ENCODE data around the gene ZNF512. TPM values are rescaled to one million over a fixed set of nuclear protein-coding genes. Genes with fewer than 3 reads are reported as not detected.
"Not testable (repeated sequence)": the region's sequence is repeated elsewhere in the genome, so short reads cannot be mapped to it uniquely, and the experiment has no call there.

The ZNF512 gene
- polyA plus RNA-seq, 1 donor (not counting 4 experiments of a cell fraction or from before 2014, with no cell fraction given): 16.6 TPM

- Histone ChIP-seq H3K79me2 (ENCODE audit: control insufficient read depth, insufficient read depth, low read length) (no peaks in the 10 kb centered on the region), H3K36me3 (ENCODE audit: control insufficient read depth in 2 of 2, extremely low read depth in 1 of 2, insufficient read depth in 2 of 2, low read length in 2 of 2) (peaks cover 5% of the 10 kb centered on the region in 2 experiments), H3K9ac (ENCODE audit: control insufficient read depth, extremely low read depth, insufficient read depth, low read length) (no peak overlapping the region), H3K9me3 (ENCODE audit: control insufficient read depth, low read depth, low read length) (no peaks in the 10 kb centered on the region), H3K27ac (ENCODE audit: control insufficient read depth, insufficient read depth, low read length) (no peak overlapping the region), H4K20me1 (ENCODE audit: control insufficient read depth, extremely low read depth, insufficient read depth, low read length) (no peaks in the 10 kb centered on the region), H3K9me1 (ENCODE audit: control insufficient read depth, extremely low read depth, insufficient read depth, low read length) (no peaks in the 10 kb centered on the region), H3K27me3 (ENCODE audit: control insufficient read depth, extremely low read depth, insufficient read depth, low read length) (no peaks in the 10 kb centered on the region), H3K4me3 (ENCODE audit: control insufficient read depth in 2 of 3, extremely low read depth in 1 of 3, insufficient read depth in 2 of 3, low read depth in 1 of 3, low read length in 3 of 3) (no peak overlapping the region), H2AFZ (ENCODE audit: control insufficient read depth, low read length) (no peak overlapping the region), H3K4me1 (ENCODE audit: control insufficient read depth, extremely low read depth, insufficient read depth, low read length) (peaks cover 30% of the 10 kb centered on the region), H3K4me2 (ENCODE audit: control insufficient read depth, extremely low read depth, insufficient read depth, low read depth, low read length) (no peak overlapping the region)
- DNase-seq (ENCODE audit: low read depth, low spot score) (peak; percentile 28), FAIRE-seq (peak; percentile 64)
- TF ChIP-seq, protein P1, sequence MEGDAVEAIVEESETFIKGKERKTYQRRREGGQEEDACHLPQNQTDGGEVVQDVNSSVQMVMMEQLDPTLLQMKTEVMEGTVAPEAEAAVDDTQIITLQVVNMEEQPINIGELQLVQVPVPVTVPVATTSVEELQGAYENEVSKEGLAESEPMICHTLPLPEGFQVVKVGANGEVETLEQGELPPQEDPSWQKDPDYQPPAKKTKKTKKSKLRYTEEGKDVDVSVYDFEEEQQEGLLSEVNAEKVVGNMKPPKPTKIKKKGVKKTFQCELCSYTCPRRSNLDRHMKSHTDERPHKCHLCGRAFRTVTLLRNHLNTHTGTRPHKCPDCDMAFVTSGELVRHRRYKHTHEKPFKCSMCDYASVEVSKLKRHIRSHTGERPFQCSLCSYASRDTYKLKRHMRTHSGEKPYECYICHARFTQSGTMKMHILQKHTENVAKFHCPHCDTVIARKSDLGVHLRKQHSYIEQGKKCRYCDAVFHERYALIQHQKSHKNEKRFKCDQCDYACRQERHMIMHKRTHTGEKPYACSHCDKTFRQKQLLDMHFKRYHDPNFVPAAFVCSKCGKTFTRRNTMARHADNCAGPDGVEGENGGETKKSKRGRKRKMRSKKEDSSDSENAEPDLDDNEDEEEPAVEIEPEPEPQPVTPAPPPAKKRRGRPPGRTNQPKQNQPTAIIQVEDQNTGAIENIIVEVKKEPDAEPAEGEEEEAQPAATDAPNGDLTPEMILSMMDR (optimal IDR thresholded peaks at IDR 0.05 in 1 of 3, IDR thresholded peaks at IDR 0.05 in 1 of 3, conservative IDR thresholded peaks at IDR 0.05 in 1 of 3; ENCODE audit: extremely low read depth in 1 of 3, insufficient read depth in 2 of 3, low read length in 3 of 3): no peak
- no peak for TF ChIP-seq EZH2 (IDR thresholded peaks at IDR 0.05; ENCODE audit: low read length)
- dilution Hi-C loops (cut with MboI; ENCODE audit: extremely low pct_ligation_motif_present, low sequenced_read_pairs): no loop called here
These were observed 40.1 kb downstream of the ZNF512 start for GRCh38 chr2:27622921-27623384.

DNA sequence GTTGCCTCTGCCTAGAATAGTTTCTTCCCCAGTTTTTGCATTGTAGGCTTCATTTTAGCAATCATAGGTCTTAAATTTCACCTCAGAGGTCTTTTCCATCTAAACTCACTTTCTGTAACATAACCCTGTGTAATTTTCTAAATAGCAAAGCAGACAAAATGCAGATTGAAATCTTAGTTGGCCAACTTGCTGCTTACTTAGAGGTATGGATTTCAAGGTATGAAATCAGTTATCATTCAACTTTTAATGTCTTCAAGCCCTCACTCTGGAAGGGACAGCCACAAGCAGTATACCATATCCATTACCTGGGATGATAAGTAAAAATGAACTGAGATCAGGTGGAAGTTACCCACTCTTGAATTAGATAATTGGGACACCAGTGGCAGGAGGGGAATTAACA lies 42.1 kb downstream of the ZNF512 start:
- no peak for DNase-seq (ENCODE audit: low read depth, low spot score)
- Histone ChIP-seq H3K36me3 (ENCODE audit: control insufficient read depth in 2 of 2, extremely low read depth in 1 of 2, insufficient read depth in 2 of 2, low read length in 2 of 2) (peaks cover 5% of the 10 kb centered on the region in 2 experiments), H3K79me2 (ENCODE audit: control insufficient read depth, insufficient read depth, low read length) (peaks cover 10% of the 10 kb centered on the region)

GRCh38 chr2:27626323-27626722 lies 43.5 kb downstream of the ZNF512 start:
- H3K9me3 ChIP-seq (ENCODE audit: control insufficient read depth, low read depth, low read length); H3K27me3 ChIP-seq (ENCODE audit: control insufficient read depth, extremely low read depth, insufficient read depth, low read length); dilution Hi-C loops (cut with MboI; ENCODE audit: extremely low pct_ligation_motif_present, low sequenced_read_pairs); DNase-seq (ENCODE audit: low read depth, low spot score); H3K9ac ChIP-seq (ENCODE audit: control insufficient read depth, extremely low read depth, insufficient read depth, low read length); H3K4me3 ChIP-seq (ENCODE audit: control insufficient read depth in 2 of 3, extremely low read depth in 1 of 3, insufficient read depth in 2 of 3, low read depth in 1 of 3, low read length in 3 of 3); H3K9me1 ChIP-seq (ENCODE audit: control insufficient read depth, extremely low read depth, insufficient read depth, low read length); H2AFZ ChIP-seq (ENCODE audit: control insufficient read depth, low read length); H4K20me1 ChIP-seq (ENCODE audit: control insufficient read depth, extremely low read depth, insufficient read depth, low read length); H3K4me2 ChIP-seq (ENCODE audit: control insufficient read depth, extremely low read depth, insufficient read depth, low read depth, low read length): not testable (repeated sequence)
- peaks cover 19% of the 10 kb centered on the region for H3K79me2 ChIP-seq (ENCODE audit: control insufficient read depth, insufficient read depth, low read length)
- FAIRE-seq: peak; percentile 9
- H3K36me3 ChIP-seq (ENCODE audit: control insufficient read depth in 2 of 2, extremely low read depth in 1 of 2, insufficient read depth in 2 of 2, low read length in 2 of 2): peaks cover 6 to 10% of the 10 kb centered on the region in 2 experiments
- H3K4me1 ChIP-seq (ENCODE audit: control insufficient read depth, extremely low read depth, insufficient read depth, low read length): peaks cover 41% of the 10 kb centered on the region
- peak overlapping the region; percentile 4 for H3K27ac ChIP-seq (ENCODE audit: control insufficient read depth, insufficient read depth, low read length)

More for the DNA sequence above, 42.1 kb downstream of the ZNF512 start:
- H3K27ac ChIP-seq (ENCODE audit: control insufficient read depth, insufficient read depth, low read length): no peak overlapping the region
- no peak overlapping the region for H3K4me2 ChIP-seq (ENCODE audit: control insufficient read depth, extremely low read depth, insufficient read depth, low read depth, low read length)
- no peak overlapping the region for H3K4me3 ChIP-seq (ENCODE audit: control insufficient read depth in 2 of 3, extremely low read depth in 1 of 3, insufficient read depth in 2 of 3, low read depth in 1 of 3, low read length in 3 of 3)
- H3K9ac ChIP-seq (ENCODE audit: control insufficient read depth, extremely low read depth, insufficient read depth, low read length): no peak overlapping the region
- peaks cover 36% of the 10 kb centered on the region for H3K4me1 ChIP-seq (ENCODE audit: control insufficient read depth, extremely low read depth, insufficient read depth, low read length)
- H3K9me3 ChIP-seq (ENCODE audit: control insufficient read depth, low read depth, low read length): no peaks in the 10 kb centered on the region
- no peak overlapping the region for H2AFZ ChIP-seq (ENCODE audit: control insufficient read depth, low read length)
- no peaks in the 10 kb centered on the region for H3K9me1 ChIP-seq (ENCODE audit: control insufficient read depth, extremely low read depth, insufficient read depth, low read length)
- TF ChIP-seq, protein P1 (optimal IDR thresholded peaks at IDR 0.05 in 1 of 3, IDR thresholded peaks at IDR 0.05 in 1 of 3, conservative IDR thresholded peaks at IDR 0.05 in 1 of 3; ENCODE audit: extremely low read depth in 1 of 3, insufficient read depth in 2 of 3, low read length in 3 of 3): no peak
- TF ChIP-seq EZH2 (IDR thresholded peaks at IDR 0.05; ENCODE audit: low read length): no peak
- no peak for FAIRE-seq
- no peaks in the 10 kb centered on the region for H4K20me1 ChIP-seq (ENCODE audit: control insufficient read depth, extremely low read depth, insufficient read depth, low read length)
- dilution Hi-C loops (cut with MboI; ENCODE audit: extremely low pct_ligation_motif_present, low sequenced_read_pairs): no loop called here
- H3K27me3 ChIP-seq (ENCODE audit: control insufficient read depth, extremely low read depth, insufficient read depth, low read length): no peaks in the 10 kb centered on the region

- H2AFZ ChIP-seq (ENCODE audit: control insufficient read depth, low read length); H3K9me3 ChIP-seq (ENCODE audit: control insufficient read depth, low read depth, low read length); H3K9me1 ChIP-seq (ENCODE audit: control insufficient read depth, extremely low read depth, insufficient read depth, low read length); H4K20me1 ChIP-seq (ENCODE audit: control insufficient read depth, extremely low read depth, insufficient read depth, low read length); DNase-seq (ENCODE audit: low read depth, low spot score); H3K9ac ChIP-seq (ENCODE audit: control insufficient read depth, extremely low read depth, insufficient read depth, low read length); dilution Hi-C loops (cut with MboI; ENCODE audit: extremely low pct_ligation_motif_present, low sequenced_read_pairs); H3K27me3 ChIP-seq (ENCODE audit: control insufficient read depth, extremely low read depth, insufficient read depth, low read length); H3K4me3 ChIP-seq (ENCODE audit: control insufficient read depth in 2 of 3, extremely low read depth in 1 of 3, insufficient read depth in 2 of 3, low read depth in 1 of 3, low read length in 3 of 3): not testable (repeated sequence)
- Histone ChIP-seq H3K36me3 (ENCODE audit: control insufficient read depth in 2 of 2, extremely low read depth in 1 of 2, insufficient read depth in 2 of 2, low read length in 2 of 2) (peaks cover 6 to 16% of the 10 kb centered on the region in 2 experiments), H3K27ac (ENCODE audit: control insufficient read depth, insufficient read depth, low read length) (peak overlapping the region; percentile 99), H3K79me2 (ENCODE audit: control insufficient read depth, insufficient read depth, low read length) (peaks cover 22% of the 10 kb centered on the region), H3K4me1 (ENCODE audit: control insufficient read depth, extremely low read depth, insufficient read depth, low read length) (peaks cover 41% of the 10 kb centered on the region), H3K4me2 (ENCODE audit: control insufficient read depth, extremely low read depth, insufficient read depth, low read depth, low read length) (peak overlapping the region; percentile 76)
- peak; percentile 73 for FAIRE-seq
These were observed 44.1 kb downstream of the ZNF512 start for GRCh38 chr2:27626921-27627320.

Measured in keratinocyte (primary cell).